Liver (tissue), 3 donors: ENCODE measurements around the gene SLPI.

Source experiments
- CTCF ChIP-seq: fragments of 150-350 bp; IDR thresholded peaks from 2 replicates; pipeline ENCODE4 v1.5.1; 2017; ENCODE audit warnings: improper control_type of control experiment, low read depth, low read length; ENCODE audit not compliant: missing input control
- GABPA ChIP-seq, 2 donors: IDR thresholded peaks in 1 of 2; conservative IDR thresholded peaks in 1 of 2; 2 replicates each; pipeline ENCODE4 v1.6.1; 2016; ENCODE audit warnings: antibody characterized with exemption in 2 of 2, mild to moderate bottlenecking in 1 of 2, moderate library complexity in 1 of 2
- MAX ChIP-seq: IDR thresholded peaks from 2 replicates; pipeline ENCODE4 v1.6.1; 2016; ENCODE audit warnings: antibody characterized with exemption
- REST ChIP-seq: IDR thresholded peaks from 2 replicates; pipeline ENCODE4 v1.6.1; 2016; ENCODE audit warnings: antibody characterized with exemption, mild to moderate bottlenecking
- donor health status: healthy.
- donor health status: healthy.

- TF ChIP-seq CTCF (no peak), GABPA (IDR thresholded peaks at IDR 0.05 in 1 of 2, conservative IDR thresholded peaks at IDR 0.05 in 1 of 2) (no peak), REST (no peak), MAX (no peak)
Observed at GRCh38 chr20:45248609-45249008, 5.8 kb downstream of the SLPI start.
